ENCODE measurements around the gene SLC30A2. TPM values are rescaled to one million over a fixed set of nuclear protein-coding genes. Genes with fewer than 3 reads are reported as not detected.
A peak's percentile ranks its signal among the peaks of the same experiment; 100 is the strongest.

The SLC30A2 gene
- total RNA-seq, 2 experiments from 2014 or later, result not detected

DNA sequence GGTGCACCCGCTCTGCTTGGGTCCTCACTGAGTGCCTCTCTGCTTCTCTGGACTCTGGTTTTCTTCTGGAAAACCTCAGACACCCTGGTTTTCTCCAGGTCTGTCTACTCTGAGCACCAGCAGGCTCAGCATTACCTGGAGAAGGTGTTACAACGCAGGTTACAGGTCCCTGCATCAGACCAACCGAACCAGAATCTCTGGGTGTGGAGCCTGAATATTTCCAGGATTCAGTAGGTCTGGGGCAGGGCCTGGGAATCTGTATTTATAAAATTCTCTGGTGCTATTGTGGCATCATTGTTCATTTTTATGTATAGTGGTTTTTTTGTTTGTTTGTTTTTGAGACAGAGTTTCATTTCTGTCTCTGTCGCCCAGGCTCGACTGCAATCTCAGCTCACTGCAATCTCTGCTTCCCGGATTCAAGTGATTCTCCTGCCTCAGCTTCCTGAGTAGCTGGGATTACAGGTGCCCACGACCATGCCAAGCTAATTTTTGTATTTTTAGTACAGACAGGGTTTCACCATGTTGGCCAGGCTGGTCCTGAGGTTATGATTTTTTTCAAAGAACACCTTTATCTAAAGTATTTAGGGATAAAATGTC is 1.5 kb upstream of the SLC30A2 start:
- CTCF ChIA-PET, result no interaction called here
- H3K27ac Mint-ChIP-seq, result no peak overlapping the region
- intact Hi-C loops (cut with micrococcal nuclease), result no loop called here
- no peak overlapping the region for H3K4me3 Mint-ChIP-seq
- peaks cover 6% of the 10 kb centered on the region for H3K4me1 Mint-ChIP-seq (ENCODE audit: low read depth)
- H3K36me3 Mint-ChIP-seq (ENCODE audit: low read depth), result no peaks in the 10 kb centered on the region
- no peak for DNase-seq
- peaks cover 50% of the 10 kb centered on the region for H3K27me3 Mint-ChIP-seq (ENCODE audit: low read depth)
- no peaks in the 10 kb centered on the region for H3K9me3 Mint-ChIP-seq

DNA sequence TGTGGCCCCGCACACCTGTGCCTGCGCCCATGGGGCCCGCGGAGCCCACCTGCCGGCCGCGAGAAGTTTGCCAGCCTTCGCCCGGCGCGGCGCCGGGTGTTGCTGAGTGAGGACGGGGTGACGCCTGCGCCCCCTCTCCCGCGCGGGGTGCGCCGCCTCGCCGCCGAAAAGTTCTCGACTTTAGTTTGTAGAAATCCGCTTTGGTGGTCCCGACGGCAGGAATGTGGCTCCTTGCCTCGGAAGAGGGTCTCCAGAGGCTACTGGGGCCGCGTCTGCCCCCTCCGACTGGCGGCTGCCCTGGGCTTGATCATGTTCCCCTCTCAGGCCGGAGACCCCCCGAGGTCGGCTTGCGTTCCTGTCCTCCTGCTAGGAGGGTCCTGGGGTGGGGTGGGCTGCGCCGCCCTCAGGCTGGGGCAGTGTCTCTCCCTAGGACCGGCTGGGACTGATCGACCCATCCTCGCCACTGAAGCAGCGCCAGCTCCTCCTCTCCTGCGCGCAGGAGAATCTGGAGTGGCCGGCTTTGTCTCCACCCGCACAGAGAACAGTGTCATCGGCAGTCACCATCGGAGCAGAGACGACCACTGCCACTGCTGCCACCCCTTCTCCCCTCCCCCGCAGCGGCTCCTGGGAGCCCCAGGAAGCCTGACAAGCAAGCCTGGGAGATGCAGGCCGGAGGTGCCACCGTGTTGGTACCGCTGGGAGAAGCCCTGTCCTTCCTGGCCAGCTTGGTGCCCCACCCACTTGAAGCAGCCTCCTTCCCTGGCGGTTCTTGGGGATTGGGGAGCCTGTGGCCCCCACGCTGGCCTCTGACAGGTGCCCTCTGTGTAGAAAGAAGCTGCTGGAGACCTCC is 553 bp upstream of the SLC30A2 start:
- intact Hi-C loops (cut with micrococcal nuclease), result no loop called here
- H3K4me3 Mint-ChIP-seq, result no peak overlapping the region
- no peaks in the 10 kb centered on the region for H3K9me3 Mint-ChIP-seq
- no peak for DNase-seq
- peaks cover 50% of the 10 kb centered on the region for H3K27me3 Mint-ChIP-seq (ENCODE audit: low read depth)
- peaks cover 6% of the 10 kb centered on the region for H3K4me1 Mint-ChIP-seq (ENCODE audit: low read depth)
- CTCF ChIA-PET, result no interaction called here
- H3K27ac Mint-ChIP-seq, result no peak overlapping the region
- no peaks in the 10 kb centered on the region for H3K36me3 Mint-ChIP-seq (ENCODE audit: low read depth)

DNA sequence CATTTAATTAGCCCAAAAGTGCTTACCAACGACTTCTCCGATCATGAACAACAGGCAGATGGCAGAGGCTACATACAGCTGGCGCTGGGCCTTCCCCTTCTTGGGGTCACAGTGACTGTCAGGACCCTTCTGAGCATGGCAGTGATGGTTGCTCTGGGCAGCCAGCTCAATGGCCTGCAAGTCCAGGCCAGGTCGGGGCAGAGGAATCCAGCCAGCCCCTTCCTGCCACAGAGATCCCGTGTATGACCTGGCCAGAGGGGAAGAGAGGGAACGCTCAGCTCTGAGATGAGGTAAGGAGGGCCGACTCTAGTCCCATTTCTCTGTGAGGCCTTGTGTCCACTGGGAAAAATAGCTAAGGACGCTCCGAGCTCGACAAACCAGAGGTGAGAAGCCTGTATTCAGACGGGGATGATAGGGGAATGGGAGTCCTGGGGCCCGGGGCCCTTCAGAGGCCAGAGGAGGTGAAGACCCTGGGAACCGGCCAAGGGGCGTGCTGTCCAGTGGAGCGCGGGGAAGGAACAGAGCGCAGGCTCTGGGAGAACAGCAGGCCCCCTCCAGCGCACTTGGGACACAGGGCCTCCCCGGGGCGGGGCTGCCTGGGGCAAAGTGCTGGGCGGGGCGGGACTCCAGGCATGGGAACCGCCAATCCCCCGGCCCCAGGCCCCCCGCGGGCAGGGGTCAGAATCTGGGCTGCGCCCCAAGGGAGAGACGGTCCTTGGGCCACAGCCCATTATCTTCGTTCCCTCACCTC is 772 bp downstream of the SLC30A2 start:
- no peak for DNase-seq
- H3K4me3 Mint-ChIP-seq, result no peak overlapping the region
- intact Hi-C loops (cut with micrococcal nuclease), result no loop called here
- CTCF ChIA-PET, result interaction anchor here (1.0 to 1.5 kb wide), 4 partner anchors 9 to 58 kb away, joined by 3 to 5 read pairs (median 4); no protein-coding TSS in a partner anchor
- peak overlapping the region; percentile 50 for H3K27ac Mint-ChIP-seq
- peaks cover 48% of the 10 kb centered on the region for H3K27me3 Mint-ChIP-seq (ENCODE audit: low read depth)
- H3K36me3 Mint-ChIP-seq (ENCODE audit: low read depth), result no peaks in the 10 kb centered on the region
- peaks cover 6% of the 10 kb centered on the region for H3K4me1 Mint-ChIP-seq (ENCODE audit: low read depth)
- H3K9me3 Mint-ChIP-seq, result no peaks in the 10 kb centered on the region

DNA sequence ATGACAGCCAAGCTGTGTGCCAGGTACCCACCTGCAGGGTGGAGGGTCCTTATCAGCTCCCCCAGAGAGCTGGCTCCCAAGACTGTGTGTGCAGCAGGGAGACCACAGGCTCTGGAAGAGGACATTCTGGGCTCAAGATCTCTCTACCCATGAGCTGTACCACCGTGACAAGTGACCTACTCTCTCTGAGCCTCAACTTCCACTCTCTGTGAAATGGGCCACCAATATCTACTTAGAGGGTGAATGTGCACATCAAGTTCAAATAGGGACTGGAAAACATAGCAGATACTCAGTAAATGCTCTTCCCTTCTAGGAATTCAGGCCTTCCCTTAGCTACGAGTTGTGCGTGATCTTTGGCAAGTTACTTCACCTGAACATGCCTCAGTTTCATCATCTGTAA is 1.5 kb downstream of the SLC30A2 start:
- CTCF ChIA-PET, result interaction anchor here (0.6 to 1.5 kb wide), 5 partner anchors 9 to 177 kb away, joined by 3 to 5 read pairs (median 3); no protein-coding TSS in a partner anchor
- H3K4me3 Mint-ChIP-seq, result no peak overlapping the region
- no peaks in the 10 kb centered on the region for H3K36me3 Mint-ChIP-seq (ENCODE audit: low read depth)
- no peaks in the 10 kb centered on the region for H3K9me3 Mint-ChIP-seq
- H3K27me3 Mint-ChIP-seq (ENCODE audit: low read depth), result peaks cover 42% of the 10 kb centered on the region
- peaks cover 6% of the 10 kb centered on the region for H3K4me1 Mint-ChIP-seq (ENCODE audit: low read depth)
- no peak for DNase-seq
- H3K27ac Mint-ChIP-seq, result no peak overlapping the region
- intact Hi-C loops (cut with micrococcal nuclease), result no loop called here

DNA sequence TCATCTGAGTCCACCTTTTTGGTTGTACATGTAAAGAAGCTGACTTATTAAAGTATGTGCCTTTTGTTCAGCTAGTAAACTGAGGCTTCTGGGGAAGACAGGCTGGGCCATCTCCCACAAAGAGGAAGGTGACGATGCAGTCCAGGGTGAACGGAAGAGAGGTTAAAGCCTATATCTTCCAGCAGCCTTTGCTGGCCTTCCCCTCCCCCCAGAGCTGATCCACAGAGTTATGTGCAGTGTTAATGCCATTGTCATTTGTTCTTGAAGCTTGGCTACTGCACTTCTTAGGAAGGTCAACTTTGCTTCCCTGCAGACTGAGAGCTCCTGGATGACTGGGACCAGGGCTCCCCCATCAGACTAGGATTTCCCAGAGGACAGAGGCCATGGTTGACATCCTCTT is 2.2 kb downstream of the SLC30A2 start:
- no peaks in the 10 kb centered on the region for H3K36me3 Mint-ChIP-seq (ENCODE audit: low read depth)
- peaks cover 6% of the 10 kb centered on the region for H3K4me1 Mint-ChIP-seq (ENCODE audit: low read depth)
- CTCF ChIA-PET, result interaction anchor here (0.6 to 1.5 kb wide), 2 partner anchors 9 to 15 kb away, joined by 3 to 5 read pairs; no protein-coding TSS in a partner anchor
- intact Hi-C loops (cut with micrococcal nuclease), result no loop called here
- no peaks in the 10 kb centered on the region for H3K9me3 Mint-ChIP-seq
- DNase-seq, result no peak
- no peak overlapping the region for H3K4me3 Mint-ChIP-seq
- H3K27me3 Mint-ChIP-seq (ENCODE audit: low read depth), result peaks cover 37% of the 10 kb centered on the region
- H3K27ac Mint-ChIP-seq, result no peak overlapping the region

DNA sequence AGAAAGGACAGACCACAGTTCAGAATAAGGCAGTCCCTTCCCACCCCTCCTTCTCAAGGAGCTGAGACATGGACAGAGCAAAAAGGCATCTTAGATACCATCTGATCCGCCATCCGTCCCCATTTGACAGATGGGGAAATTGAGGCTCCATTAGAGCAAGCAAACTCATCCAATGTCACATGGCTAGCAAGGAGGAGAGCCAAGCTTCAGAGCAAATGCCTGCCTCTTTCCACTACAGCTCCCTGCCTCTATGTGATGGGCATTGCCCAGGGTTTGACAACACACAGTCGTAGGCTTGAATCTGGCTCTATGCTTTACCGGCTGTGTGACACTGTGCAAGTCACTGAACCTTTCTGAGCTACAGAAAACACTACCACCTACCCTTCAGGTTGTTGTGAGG is 3.9 kb downstream of the SLC30A2 start:
- CTCF ChIA-PET, result no interaction called here
- Mint-ChIP-seq H3K9me3 (no peaks in the 10 kb centered on the region), H3K36me3 (ENCODE audit: low read depth) (no peaks in the 10 kb centered on the region), H3K27me3 (ENCODE audit: low read depth) (peaks cover 23% of the 10 kb centered on the region), H3K4me1 (ENCODE audit: low read depth) (peaks cover 6% of the 10 kb centered on the region), H3K27ac (no peak overlapping the region), H3K4me3 (no peak overlapping the region)
- intact Hi-C loops (cut with micrococcal nuclease), result no loop called here
- no peak for DNase-seq

DNA sequence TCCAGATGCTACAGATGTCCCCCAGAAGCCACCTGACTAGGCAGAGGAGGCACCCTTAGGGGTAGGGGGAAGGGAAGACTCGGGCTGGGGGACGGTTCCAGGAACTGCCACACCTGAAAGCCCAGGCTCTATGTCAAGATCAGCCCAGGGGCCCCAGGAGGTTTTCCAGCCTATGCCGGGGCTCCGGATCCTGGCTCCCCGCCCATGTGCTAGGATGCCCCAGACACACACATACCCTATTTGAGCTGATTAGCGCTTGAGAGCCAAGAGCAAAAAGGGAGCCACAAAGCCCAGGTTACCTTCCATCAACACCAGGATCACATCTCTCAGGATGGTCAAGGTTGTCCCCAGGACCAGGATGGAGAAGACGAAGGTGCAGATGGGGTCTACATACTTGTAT is 4.5 kb downstream of the SLC30A2 start:
- DNase-seq, result no peak
- Mint-ChIP-seq H3K4me3 (no peak overlapping the region), H3K9me3 (no peaks in the 10 kb centered on the region), H3K4me1 (ENCODE audit: low read depth) (peaks cover 5% of the 10 kb centered on the region), H3K36me3 (ENCODE audit: low read depth) (no peaks in the 10 kb centered on the region), H3K27ac (no peak overlapping the region), H3K27me3 (ENCODE audit: low read depth) (peaks cover 18% of the 10 kb centered on the region)
- intact Hi-C loops (cut with micrococcal nuclease), result no loop called here
- CTCF ChIA-PET, result interaction anchor here (0.6 kb wide), 1 partner anchor 319 kb away, joined by 7 read pairs; no protein-coding TSS in a partner anchor

DNA sequence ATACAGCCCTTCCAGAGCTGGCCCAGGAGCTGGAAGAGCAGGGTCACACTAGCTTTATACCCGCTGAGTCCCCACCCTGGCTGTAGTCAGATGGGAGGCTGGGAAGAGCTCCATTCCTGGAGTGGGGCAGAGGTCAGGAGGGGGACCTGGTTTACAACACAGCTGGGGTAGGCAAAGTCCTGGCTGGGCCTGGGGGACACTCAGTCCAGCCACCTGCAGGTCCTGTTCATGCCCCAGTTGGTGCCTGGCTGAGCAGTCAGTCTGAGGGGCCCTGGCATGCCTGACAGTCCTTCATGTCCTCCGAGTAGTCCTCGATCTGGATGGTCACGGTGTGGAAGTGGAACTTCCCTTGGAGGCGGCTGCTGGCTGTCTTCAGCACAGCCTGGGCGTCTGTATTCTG is 7.0 kb downstream of the SLC30A2 start:
- H3K36me3 Mint-ChIP-seq (ENCODE audit: low read depth), result no peaks in the 10 kb centered on the region
- peaks cover 13% of the 10 kb centered on the region for H3K4me1 Mint-ChIP-seq (ENCODE audit: low read depth)
- DNase-seq, result no peak
- H3K27ac Mint-ChIP-seq, result no peak overlapping the region
- no peaks in the 10 kb centered on the region for H3K9me3 Mint-ChIP-seq
- H3K27me3 Mint-ChIP-seq (ENCODE audit: low read depth), result peaks cover 8% of the 10 kb centered on the region
- H3K4me3 Mint-ChIP-seq, result no peak overlapping the region
- intact Hi-C loops (cut with micrococcal nuclease), result loop anchor here (5.0 kb wide), 2 partner anchors 283 to 378 kb away; no protein-coding TSS in a partner anchor
- CTCF ChIA-PET, result no interaction called here

DNA sequence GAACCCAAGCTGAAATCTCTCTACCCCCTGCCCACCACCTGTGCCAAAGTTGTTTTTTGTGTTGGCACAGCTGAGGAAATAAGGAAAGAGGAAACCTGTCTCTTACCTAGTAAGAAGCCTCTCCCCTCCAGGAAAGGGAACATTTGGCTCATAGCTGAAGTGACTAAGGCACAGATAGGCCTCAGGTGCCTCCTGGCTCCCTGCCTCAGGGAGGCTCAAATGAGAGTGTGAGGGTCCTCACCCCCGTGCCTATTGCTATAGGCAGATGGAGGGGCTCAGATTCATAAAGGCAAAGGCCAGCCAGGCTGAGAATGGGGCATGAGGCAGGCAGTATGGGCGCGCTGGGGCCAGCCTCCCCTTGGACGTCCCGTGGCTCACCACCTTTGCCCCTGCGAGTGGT is 7.4 kb downstream of the SLC30A2 start:
- DNase-seq, result no peak
- no peaks in the 10 kb centered on the region for H3K36me3 Mint-ChIP-seq (ENCODE audit: low read depth)
- peaks cover 13% of the 10 kb centered on the region for H3K4me1 Mint-ChIP-seq (ENCODE audit: low read depth)
- no peak overlapping the region for H3K4me3 Mint-ChIP-seq
- no peaks in the 10 kb centered on the region for H3K9me3 Mint-ChIP-seq
- no peak overlapping the region for H3K27ac Mint-ChIP-seq
- CTCF ChIA-PET, result no interaction called here
- intact Hi-C loops (cut with micrococcal nuclease), result loop anchor here (5.0 kb wide), 2 partner anchors 284 to 379 kb away; no protein-coding TSS in a partner anchor
- H3K27me3 Mint-ChIP-seq (ENCODE audit: low read depth), result peaks cover 8% of the 10 kb centered on the region

DNA sequence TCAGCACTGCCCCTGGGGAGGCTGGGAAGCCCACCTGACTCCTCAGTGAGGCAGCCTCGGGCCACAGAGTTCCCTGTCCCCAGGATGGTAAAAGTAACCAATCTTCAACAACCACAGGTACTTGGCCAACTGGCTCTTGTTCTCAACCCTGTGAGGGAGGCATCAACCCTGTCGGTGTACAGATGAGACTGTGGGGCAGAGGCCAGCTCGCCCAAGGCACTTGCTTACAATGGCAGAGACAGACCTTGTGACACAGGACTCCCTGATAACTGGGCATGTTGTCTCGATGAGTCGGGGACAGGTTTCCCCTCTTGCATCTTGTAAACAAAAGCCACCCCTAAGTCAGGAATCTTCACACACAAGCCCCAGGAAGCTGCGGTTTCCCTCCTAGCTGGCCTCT is 8.0 kb downstream of the SLC30A2 start:
- no peaks in the 10 kb centered on the region for H3K9me3 Mint-ChIP-seq
- intact Hi-C loops (cut with micrococcal nuclease), result loop anchor here (5.0 kb wide), 2 partner anchors 284 to 379 kb away; no protein-coding TSS in a partner anchor
- CTCF ChIA-PET, result no interaction called here
- H3K4me1 Mint-ChIP-seq (ENCODE audit: low read depth), result peaks cover 13% of the 10 kb centered on the region
- H3K36me3 Mint-ChIP-seq (ENCODE audit: low read depth), result no peaks in the 10 kb centered on the region
- H3K27me3 Mint-ChIP-seq (ENCODE audit: low read depth), result peaks cover 3% of the 10 kb centered on the region
- no peak for DNase-seq
- H3K27ac Mint-ChIP-seq, result no peak overlapping the region
- no peak overlapping the region for H3K4me3 Mint-ChIP-seq

DNA sequence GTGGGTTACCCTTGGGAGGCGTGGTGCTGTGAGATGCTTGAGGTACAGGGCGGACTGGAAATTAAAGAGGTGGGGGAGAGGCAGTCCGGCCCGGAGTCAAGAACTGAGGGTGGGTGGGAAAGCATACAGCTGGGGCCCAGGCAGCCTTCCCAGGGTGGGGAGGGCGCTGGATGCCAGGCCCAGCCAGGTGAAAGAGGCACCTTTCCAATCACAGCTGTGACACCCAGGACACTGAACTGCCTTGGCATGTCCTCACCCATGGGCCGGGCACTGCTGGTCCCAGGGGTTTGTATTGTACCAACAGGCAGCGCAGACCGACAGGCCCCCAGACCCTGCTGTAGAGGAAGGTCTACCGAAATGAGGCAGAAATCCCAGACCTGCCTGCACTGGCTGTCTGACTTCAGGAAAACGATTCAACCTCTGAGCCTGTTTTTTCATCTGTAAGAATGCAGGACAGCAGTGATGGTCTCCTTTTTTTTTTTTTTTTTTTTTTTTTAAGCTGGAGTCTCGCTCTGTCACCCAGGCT is 9.1 kb downstream of the SLC30A2 start:
- Mint-ChIP-seq H3K27me3 (ENCODE audit: low read depth) (peaks cover 3% of the 10 kb centered on the region), H3K4me3 (no peak overlapping the region)

More for the DNA sequence above, 9.1 kb downstream of the SLC30A2 start:
- Mint-ChIP-seq H3K9me3 (no peaks in the 10 kb centered on the region), H3K36me3 (ENCODE audit: low read depth) (no peaks in the 10 kb centered on the region), H3K4me1 (ENCODE audit: low read depth) (peaks cover 13% of the 10 kb centered on the region), H3K27ac (no peak overlapping the region)
- intact Hi-C loops (cut with micrococcal nuclease), result loop anchor here (1.0 to 5.0 kb wide), 3 partner anchors 127 to 380 kb away; no protein-coding TSS in a partner anchor
- no peak for DNase-seq
- CTCF ChIA-PET, result interaction anchor here (0.6 to 3.3 kb wide), 24 partner anchors 9 to 400 kb away, joined by 3 to 26 read pairs (median 3); partner anchors contain the start of genes SLC30A2 and ZNF593
